Smooth muscle cell (in vitro differentiated cells): ENCODE data around the gene FBLN1. TPM values are rescaled to one million over a fixed set of nuclear protein-coding genes. Genes with fewer than 3 reads are reported as not detected.
"Not testable (repeated sequence)": the region's sequence is repeated elsewhere in the genome, so short reads cannot be mapped to it uniquely, and the experiment has no call there.

Experiments
- DNase-seq: peaks from one replicate; lab custom pipeline; 2025; ENCODE audit not compliant: unreplicated experiment; lab: John Stamatoyannopoulos, UW
- H2AFZ ChIP-seq: fragments of 200-600 bp; sonication (generic); 2 replicates; pipeline ENCODE4 v1.6.0; 2016; ENCODE audit warnings: antibody characterized with exemption, low read depth, mild to moderate bottlenecking
- H3F3A ChIP-seq: fragments of 200-600 bp; sonication (generic); 2 replicates; pipeline ENCODE4 v1.6.0; 2017; ENCODE audit warnings: antibody characterized with exemption, low read depth
- H3K27ac ChIP-seq: fragments of 200-600 bp; sonication (generic); 2 replicates; pipeline ENCODE4 v1.5.1; 2016; ENCODE audit warnings: low read depth, mild to moderate bottlenecking
- H3K27me3 ChIP-seq: fragments of 200-600 bp; sonication (generic); 2 replicates; pipeline ENCODE4 v1.6.1; 2016; ENCODE audit warnings: low read depth, mild to moderate bottlenecking
- H3K36me3 ChIP-seq: fragments of 200-600 bp; sonication (generic); 2 replicates; pipeline ENCODE4 v1.5.1; 2016; ENCODE audit warnings: low read depth
- H3K4me1 ChIP-seq: fragments of 200-600 bp; sonication (generic); 2 replicates; pipeline ENCODE4 v1.5.1; 2016; ENCODE audit warnings: low read depth
- H3K4me2 ChIP-seq: fragments of 200-600 bp; sonication (generic); 2 replicates; pipeline ENCODE4 v1.6.0; 2016; ENCODE audit warnings: mild to moderate bottlenecking
- H3K4me3 ChIP-seq: fragments of 200-600 bp; sonication (generic); 2 replicates; pipeline ENCODE4 v1.5.1; 2016; ENCODE audit warnings: mild to moderate bottlenecking
- H3K79me2 ChIP-seq: fragments of 200-600 bp; sonication (generic); 2 replicates; pipeline ENCODE4 v1.6.0; 2016; ENCODE audit warnings: low read depth, mild to moderate bottlenecking
- H3K9ac ChIP-seq: fragments of 200-600 bp; sonication (generic); 2 replicates; pipeline ENCODE4 v1.6.0; 2016; ENCODE audit warnings: low read depth
- H3K9me3 ChIP-seq: fragments of 200-600 bp; sonication (generic); replicated peaks from 2 replicates; pipeline ENCODE4 v1.5.1; 2016; ENCODE audit warnings: low read depth
- H4K20me1 ChIP-seq: fragments of 200-600 bp; sonication (generic); 2 replicates; pipeline ENCODE4 v1.6.0; 2016; ENCODE audit warnings: low read depth
- WGBS: methylation state at CpG from one replicate; pipeline ENCODE4 v1.1.7; 2016; ENCODE audit warnings: low lambda C conversion rate; 5-methylcytosine and 5-hydroxymethylcytosine counted together
- polyA plus RNA-seq: library from polyadenylated mRNA; unstranded; fragments of >200 nt; fragmentation: Nextera tagmentation; extraction: Ambion mirVana; gene quantifications from 2 replicates; pipeline ENCODE4 v1.2.1, GENCODE V29; 2016
- total RNA-seq: library from RNA; depleted of rRNA; stranded (reverse); fragments of >200 nt; gene quantifications from 2 replicates; pipeline ENCODE4 v1.2.3, GENCODE V29; 2014
- TF ChIP-seq, protein P1 (sequence below): fragments of 200-600 bp; sonication (generic); IDR thresholded peaks from 2 replicates; pipeline ENCODE4 v1.5.1; 2017; ENCODE audit warnings: borderline replicate concordance, mild to moderate bottlenecking, antibody characterized with exemption; ENCODE audit not compliant: insufficient read depth, poor library complexity, severe bottlenecking

FBLN1 gene
- total and polyA plus RNA-seq, 2 experiments from 2014 or later, result 90.9 to 296 TPM

DNA sequence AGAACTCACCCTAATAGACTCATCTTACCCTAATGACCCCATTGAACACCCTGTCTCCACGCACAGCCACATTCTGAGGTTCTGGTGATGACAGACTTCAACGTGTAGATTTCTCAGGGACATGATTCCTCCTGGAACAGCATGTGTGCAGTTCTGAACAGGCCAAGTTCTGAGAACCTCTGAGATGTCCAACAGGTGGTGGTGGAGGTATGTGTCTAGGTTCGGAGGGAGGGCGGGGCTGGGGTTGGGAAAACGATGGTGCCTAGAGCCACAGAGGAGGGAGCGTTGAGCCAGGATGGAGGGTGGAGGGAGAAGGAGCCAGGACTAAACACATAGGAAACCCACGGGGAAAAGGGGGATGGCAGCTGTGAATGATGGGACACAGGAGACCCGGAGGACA lies 43.4 kb upstream of the FBLN1 start:
- Histone ChIP-seq H3K9ac (no peak overlapping the region), H3K9me3 (no peaks in the 10 kb centered on the region), H3K4me1 (no peaks in the 10 kb centered on the region), H3K79me2 (no peaks in the 10 kb centered on the region), H3K4me3 (no peak overlapping the region), H3K4me2 (no peak overlapping the region), H3K36me3 (no peaks in the 10 kb centered on the region), H3K27me3 (no peaks in the 10 kb centered on the region), H3F3A (peaks cover 4% of the 10 kb centered on the region), H4K20me1 (no peaks in the 10 kb centered on the region), H3K27ac (no peak overlapping the region), H2AFZ (no peak overlapping the region)
- 95% methylated on average over 8 of the region's 8 CpGs for WGBS
- TF ChIP-seq, protein P1, sequence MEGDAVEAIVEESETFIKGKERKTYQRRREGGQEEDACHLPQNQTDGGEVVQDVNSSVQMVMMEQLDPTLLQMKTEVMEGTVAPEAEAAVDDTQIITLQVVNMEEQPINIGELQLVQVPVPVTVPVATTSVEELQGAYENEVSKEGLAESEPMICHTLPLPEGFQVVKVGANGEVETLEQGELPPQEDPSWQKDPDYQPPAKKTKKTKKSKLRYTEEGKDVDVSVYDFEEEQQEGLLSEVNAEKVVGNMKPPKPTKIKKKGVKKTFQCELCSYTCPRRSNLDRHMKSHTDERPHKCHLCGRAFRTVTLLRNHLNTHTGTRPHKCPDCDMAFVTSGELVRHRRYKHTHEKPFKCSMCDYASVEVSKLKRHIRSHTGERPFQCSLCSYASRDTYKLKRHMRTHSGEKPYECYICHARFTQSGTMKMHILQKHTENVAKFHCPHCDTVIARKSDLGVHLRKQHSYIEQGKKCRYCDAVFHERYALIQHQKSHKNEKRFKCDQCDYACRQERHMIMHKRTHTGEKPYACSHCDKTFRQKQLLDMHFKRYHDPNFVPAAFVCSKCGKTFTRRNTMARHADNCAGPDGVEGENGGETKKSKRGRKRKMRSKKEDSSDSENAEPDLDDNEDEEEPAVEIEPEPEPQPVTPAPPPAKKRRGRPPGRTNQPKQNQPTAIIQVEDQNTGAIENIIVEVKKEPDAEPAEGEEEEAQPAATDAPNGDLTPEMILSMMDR, result no peak
- DNase-seq, result no peak

DNA sequence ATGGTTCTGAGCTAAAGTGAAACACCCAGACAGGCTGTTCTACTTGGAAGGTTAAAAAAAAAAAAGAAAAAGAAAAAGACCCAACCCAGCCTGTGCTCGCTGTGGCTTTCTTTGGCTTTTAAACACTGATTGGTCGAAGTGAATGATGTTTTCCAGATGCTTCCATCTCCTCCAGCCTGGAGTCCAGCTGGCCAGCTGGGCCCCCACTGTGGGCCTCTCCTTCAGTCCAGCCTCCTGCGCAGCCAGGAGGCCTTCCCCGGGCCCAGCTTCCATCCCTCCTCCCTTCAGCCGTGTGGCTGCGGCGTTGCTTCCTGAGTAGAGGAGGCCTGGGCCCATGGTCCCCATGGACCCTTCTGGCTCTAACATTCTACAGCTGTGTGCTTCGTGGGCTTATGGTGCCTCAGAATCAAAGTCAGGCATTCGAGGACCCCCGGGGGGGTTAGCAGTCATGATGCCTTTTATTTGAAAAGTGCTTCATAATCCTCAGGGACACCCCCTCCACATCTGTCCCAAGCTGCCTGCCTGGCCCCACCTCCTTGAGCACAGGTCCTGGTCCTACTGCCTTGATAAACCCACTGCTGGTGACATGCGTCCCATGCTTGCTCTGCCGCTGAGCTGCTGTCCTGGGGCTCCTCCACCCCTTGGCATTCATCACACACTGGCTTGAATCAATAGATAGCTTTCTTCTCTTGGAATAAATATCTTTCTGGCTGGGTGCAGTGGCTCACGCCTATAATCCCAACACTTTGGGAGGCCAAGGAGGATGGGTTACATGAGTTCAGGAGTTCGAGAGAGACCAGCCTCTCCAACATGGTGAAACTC lies 42.2 kb upstream of the FBLN1 start:
- no peaks in the 10 kb centered on the region for H3K4me1 ChIP-seq
- no peak for DNase-seq
- no peak overlapping the region for H3K4me3 ChIP-seq
- no peaks in the 10 kb centered on the region for H3K79me2 ChIP-seq
- no peaks in the 10 kb centered on the region for H4K20me1 ChIP-seq
- no peak overlapping the region for H3K27ac ChIP-seq
- no peak overlapping the region for H3K9ac ChIP-seq
- no peaks in the 10 kb centered on the region for H3K36me3 ChIP-seq
- peak overlapping the region; percentile 54 for H2AFZ ChIP-seq
- TF ChIP-seq, protein P1, result no peak
- 56% methylated on average over 14 of the region's 14 CpGs for WGBS
- H3K4me2 ChIP-seq, result no peak overlapping the region
- H3K27me3 ChIP-seq, result no peaks in the 10 kb centered on the region
- H3F3A ChIP-seq, result peaks cover 4% of the 10 kb centered on the region
- no peaks in the 10 kb centered on the region for H3K9me3 ChIP-seq

DNA sequence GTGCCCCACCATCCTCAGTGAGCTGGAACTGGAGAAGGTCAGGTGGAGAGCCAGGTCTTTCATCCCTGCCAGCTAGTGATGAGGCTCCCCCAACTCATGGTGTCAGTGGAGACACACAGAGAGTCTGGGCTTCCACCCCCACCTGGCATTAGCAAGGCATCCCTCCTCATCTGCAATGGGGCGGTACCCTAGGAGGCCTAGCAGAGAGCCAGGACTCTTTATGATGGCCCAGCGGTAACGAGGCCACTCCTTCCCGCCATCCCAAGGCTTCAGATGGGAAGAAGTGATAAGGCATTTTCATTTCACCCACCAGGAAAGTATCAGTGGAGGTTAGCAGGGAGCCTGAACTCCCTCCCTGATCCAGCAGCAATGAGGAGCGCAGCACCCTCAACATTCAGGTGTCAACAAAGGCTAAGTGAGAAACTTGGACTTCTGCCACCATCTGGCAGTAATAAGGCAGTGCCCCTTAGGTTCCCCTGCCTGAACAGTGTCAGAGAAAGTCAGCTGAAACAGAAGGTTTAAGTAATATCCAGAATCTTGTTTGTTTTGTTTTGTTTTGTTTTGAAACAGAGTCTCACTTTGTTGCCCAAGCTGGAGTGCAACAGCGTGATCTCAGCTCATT lies 40.5 kb upstream of the FBLN1 start:
- TF ChIP-seq, protein P1, result no peak
- 84% methylated on average over 6 of the region's 6 CpGs for WGBS
- no peak overlapping the region for H3K9ac ChIP-seq
- no peak overlapping the region for H3K27ac ChIP-seq
- peaks cover 4% of the 10 kb centered on the region for H3F3A ChIP-seq
- no peaks in the 10 kb centered on the region for H3K27me3 ChIP-seq
- H3K4me2 ChIP-seq, result no peak overlapping the region
- H3K79me2 ChIP-seq, result no peaks in the 10 kb centered on the region
- no peaks in the 10 kb centered on the region for H3K36me3 ChIP-seq
- H4K20me1 ChIP-seq, result no peaks in the 10 kb centered on the region
- no peak for DNase-seq
- H2AFZ ChIP-seq, result no peak overlapping the region
- no peaks in the 10 kb centered on the region for H3K9me3 ChIP-seq
- no peak overlapping the region for H3K4me3 ChIP-seq
- H3K4me1 ChIP-seq, result no peaks in the 10 kb centered on the region

DNA sequence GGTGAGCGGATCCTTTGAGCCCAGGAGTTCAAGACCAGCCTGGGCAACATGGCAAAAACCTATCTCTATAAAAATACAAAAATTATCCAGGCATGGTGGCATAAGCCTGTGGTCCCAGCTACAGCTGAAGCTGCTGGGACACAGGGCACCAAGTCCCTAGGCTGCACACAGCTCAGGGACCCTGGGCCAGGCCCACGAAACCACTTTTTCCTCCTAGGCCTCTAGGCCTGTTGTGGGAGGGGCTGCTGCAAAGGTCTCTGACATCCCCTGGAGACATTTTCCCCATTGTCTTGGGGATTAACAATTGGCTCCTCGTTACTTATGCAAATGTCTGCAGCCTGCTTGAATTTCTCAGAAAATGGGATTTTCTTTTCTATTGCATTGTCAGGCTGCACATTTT lies 39.0 kb upstream of the FBLN1 start:
- not testable (repeated sequence) for H3K9me3 ChIP-seq, H3K9ac ChIP-seq, H3K27ac ChIP-seq, H3K4me1 ChIP-seq, H4K20me1 ChIP-seq, H3F3A ChIP-seq, H3K27me3 ChIP-seq, H2AFZ ChIP-seq, H3K4me3 ChIP-seq, H3K4me2 ChIP-seq, DNase-seq, H3K36me3 ChIP-seq, H3K79me2 ChIP-seq
- WGBS, result 96% methylated on average over 3 of the region's 3 CpGs
